GM12873 (cell line): ENCODE data around the gene JAZF1.

Experiments used
- TF ChIP-seq, protein P1 (sequence below): IDR thresholded peaks from 2 replicates; pipeline ENCODE4 v1.5.1; 2012; ENCODE audit warnings: low read depth, mild to moderate bottlenecking, moderate library complexity, low read length, control low read depth; ENCODE audit not compliant: insufficient read depth; ENCODE audit errors: missing control alignments

Gene JAZF1

DNA sequence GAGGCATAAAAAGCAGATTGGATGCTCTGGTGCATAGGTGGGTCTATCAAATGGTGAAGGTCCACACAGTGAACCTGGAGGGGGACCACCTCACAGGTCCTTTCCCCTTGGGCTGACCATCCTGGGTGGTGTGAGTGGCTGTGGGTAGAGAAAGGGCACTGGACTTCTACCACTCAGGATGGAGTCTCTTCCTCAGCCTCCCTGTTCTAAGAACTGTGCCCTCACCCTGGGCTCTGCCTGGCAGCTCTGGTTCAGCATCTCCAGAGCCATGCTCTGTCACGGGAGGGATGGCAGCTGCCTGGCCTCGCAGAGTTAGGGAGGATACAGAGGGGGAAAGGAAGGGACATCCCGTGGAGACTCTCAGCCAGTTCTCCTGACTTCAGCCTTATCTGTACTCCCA lies 318.8 kb downstream of the JAZF1 start:
- TF ChIP-seq, protein P1, sequence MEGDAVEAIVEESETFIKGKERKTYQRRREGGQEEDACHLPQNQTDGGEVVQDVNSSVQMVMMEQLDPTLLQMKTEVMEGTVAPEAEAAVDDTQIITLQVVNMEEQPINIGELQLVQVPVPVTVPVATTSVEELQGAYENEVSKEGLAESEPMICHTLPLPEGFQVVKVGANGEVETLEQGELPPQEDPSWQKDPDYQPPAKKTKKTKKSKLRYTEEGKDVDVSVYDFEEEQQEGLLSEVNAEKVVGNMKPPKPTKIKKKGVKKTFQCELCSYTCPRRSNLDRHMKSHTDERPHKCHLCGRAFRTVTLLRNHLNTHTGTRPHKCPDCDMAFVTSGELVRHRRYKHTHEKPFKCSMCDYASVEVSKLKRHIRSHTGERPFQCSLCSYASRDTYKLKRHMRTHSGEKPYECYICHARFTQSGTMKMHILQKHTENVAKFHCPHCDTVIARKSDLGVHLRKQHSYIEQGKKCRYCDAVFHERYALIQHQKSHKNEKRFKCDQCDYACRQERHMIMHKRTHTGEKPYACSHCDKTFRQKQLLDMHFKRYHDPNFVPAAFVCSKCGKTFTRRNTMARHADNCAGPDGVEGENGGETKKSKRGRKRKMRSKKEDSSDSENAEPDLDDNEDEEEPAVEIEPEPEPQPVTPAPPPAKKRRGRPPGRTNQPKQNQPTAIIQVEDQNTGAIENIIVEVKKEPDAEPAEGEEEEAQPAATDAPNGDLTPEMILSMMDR, result no peak

DNA sequence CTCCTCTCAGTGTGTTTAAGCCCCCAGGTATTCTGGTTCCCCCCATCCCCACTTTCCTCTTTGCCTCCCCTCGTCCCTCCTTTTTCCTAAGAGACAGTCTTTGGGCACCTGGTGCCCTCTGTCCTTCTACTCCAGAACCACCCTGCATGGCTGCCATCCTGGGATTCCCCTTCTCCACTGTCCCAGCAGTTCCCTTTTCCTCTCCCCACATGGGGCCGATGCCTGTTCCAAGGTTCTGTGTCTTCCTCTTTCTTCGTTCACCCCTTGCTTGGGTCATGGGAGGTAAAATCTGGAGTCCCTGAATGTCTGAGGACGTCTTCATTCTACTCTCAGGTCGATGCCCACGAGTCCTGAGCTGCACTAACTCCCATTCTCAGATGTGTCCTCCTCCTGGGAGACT lies 319.8 kb downstream of the JAZF1 start:
- TF ChIP-seq, protein P1, result no peak

DNA sequence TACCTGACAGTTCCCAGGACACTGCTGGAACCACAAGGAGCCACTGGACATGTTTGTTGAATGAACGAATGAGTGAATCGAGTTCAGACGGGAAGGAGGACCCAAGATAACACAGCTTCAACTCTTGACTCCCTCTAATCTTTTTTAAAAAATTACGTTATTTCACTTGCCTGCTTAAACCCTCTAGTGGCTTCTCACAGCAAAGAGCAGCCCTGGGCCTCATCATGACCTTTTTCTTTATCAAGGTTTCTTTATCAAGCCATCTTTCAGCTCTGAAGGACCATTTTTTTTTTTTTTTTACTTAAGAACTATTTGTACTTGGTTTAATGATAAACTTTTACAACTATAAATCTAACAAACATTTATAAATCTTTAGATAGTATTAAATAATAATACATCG lies 330.1 kb downstream of the JAZF1 start:
- TF ChIP-seq, protein P1, result no peak

DNA sequence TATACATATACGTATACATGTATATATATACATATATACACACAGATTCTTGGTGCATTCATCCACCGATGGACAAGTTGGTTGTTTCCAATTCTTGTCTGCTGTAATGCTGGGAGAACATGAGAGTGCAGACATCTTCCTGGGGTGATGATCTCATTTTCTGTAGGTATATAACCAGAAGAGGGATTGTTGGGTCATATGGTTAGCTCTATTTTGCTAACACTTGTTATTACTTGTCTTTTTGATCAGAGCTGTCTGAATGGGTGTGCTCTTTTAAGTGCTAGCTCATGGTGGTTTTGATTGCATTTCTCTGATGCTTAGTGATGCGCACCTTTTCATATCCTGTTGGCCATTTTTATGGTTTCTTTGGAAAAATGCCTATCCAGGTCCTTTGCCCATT lies 334.2 kb downstream of the JAZF1 start:
- TF ChIP-seq, protein P1, result no peak

DNA sequence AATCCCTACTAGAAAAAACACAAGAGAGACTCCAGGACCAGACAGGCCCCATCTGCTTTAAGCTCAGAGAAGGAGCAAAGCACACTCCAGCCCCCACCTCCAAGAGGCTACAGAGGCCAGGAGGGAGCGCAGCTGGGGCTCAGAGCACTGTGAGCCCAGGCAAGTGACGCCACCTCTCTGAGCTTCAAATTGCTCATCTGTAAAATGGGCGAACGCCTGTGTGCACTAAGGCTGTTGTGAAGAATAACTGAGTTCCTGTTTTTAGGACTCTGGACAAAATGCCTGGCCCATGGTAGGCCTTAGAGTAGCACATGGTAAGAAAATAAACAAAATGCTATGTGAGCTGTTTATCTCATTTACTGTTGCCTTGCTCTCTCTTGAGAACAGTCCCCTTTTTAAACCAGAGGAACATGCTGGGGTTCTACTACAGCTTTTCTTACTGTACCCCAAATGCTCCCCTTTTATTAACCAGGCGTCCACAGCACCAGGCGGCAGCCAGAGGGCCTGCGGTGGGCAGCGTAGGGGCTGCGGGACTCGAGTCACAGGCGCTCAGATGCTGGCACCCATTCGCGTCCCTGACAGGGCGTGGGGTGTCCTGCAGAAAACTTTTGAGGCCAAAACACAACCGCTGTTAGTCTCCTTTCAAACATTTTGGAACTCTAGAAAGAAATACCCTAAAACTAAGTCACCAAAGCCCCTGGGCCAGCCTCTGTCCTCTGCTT lies 336.9 kb downstream of the JAZF1 start:
- TF ChIP-seq, protein P1, result no peak

DNA sequence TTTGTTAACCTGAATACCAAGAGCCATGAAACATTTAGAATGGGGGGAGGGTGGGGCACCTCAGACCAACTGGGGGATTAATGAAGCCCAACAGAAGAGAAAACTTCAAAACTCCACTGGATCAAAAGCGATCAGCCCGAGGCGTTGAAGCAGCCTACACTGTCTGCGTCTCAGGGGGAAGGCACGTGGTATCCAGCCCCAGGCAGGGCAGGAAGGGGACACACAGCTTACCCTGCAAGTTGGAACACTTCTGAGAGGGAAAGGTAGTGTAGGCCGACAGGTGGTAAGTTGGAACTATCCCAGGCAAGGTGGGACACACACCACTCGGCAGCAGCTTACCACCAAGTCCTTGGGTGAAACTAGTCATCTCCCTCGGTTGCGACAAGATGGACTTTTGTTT lies 337.7 kb downstream of the JAZF1 start:
- TF ChIP-seq, protein P1, result no peak

DNA sequence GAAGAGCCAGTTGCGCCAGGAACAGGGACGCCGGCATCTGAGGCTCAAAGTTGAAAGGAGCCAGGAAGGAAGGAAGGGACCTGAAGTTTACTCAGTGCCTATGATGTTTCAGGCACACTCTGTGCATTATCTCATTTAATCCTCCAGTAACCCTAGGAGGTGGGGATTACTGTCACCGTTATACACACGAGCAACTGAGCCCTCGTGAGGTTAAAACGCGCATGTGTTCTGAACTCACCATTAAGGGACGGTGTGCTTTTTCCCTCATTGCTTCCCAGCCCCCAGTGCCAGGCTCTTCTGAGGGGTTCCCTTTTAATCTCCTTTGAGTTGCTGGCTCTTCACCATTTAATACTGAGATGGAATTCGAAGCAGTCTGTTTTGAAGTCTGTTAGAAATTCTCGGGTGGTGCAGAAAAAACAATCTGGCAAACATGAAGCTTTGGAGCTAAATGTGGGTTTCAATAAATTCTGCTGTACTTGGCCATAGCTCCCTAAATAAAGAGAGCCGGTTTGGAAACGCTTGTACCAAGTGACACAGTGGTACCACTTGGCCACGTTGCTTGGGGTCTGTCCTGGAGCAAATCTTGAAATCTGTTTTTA lies 338.4 kb downstream of the JAZF1 start:
- TF ChIP-seq, protein P1, result no peak
